GM23338 (cell line): ENCODE measurements around the gene CFAP74. TPM values are rescaled to one million over a fixed set of nuclear protein-coding genes. Genes with fewer than 3 reads are reported as not detected.

ENCODE experiments used
- ATAC-seq: fragments of 200-7000 bp; cut with Tn5 transposase; 3 replicates; pipeline ENCODE4 v1.9.1; 2020
- DNase-seq: peaks from one replicate; pipeline ENCODE4 v3.0.0-alpha.2; 2015; ENCODE audit warnings: low spot score
- H2AFZ ChIP-seq: fragments of 200-600 bp; sonication (generic); 2 replicates; pipeline ENCODE4 v1.8.0; 2016; ENCODE audit warnings: antibody characterized with exemption, mild to moderate bottlenecking, moderate library complexity
- H3F3A ChIP-seq: fragments of 200-600 bp; sonication (generic); replicated peaks from 2 replicates; pipeline ENCODE4 v1.8.0; 2017; ENCODE audit warnings: antibody characterized with exemption, mixed run types, low read depth
- H3K27ac ChIP-seq: fragments of 200-600 bp; sonication (generic); 2 replicates; pipeline ENCODE4 v1.6.1; 2016; ENCODE audit warnings: low read depth
- H3K27me3 ChIP-seq: fragments of 200-600 bp; sonication (generic); 2 replicates; pipeline ENCODE4 v1.8.0; 2016; ENCODE audit warnings: mild to moderate bottlenecking, mixed run types, moderate library complexity; ENCODE audit not compliant: insufficient read depth
- H3K36me3 ChIP-seq: fragments of 200-600 bp; sonication (generic); 2 replicates; pipeline ENCODE4 v1.8.0; 2016; ENCODE audit warnings: mild to moderate bottlenecking; ENCODE audit not compliant: insufficient read depth
- H3K4me1 ChIP-seq: fragments of 200-600 bp; sonication (generic); 2 replicates; pipeline ENCODE4 v1.8.0; 2016; ENCODE audit warnings: mild to moderate bottlenecking, moderate library complexity; ENCODE audit not compliant: insufficient read depth
- H3K4me2 ChIP-seq: fragments of 200-600 bp; sonication (generic); 2 replicates; pipeline ENCODE4 v1.7.1; 2017; ENCODE audit warnings: mixed run types
- H3K4me3 ChIP-seq: fragments of 200-600 bp; sonication (generic); 2 replicates; pipeline ENCODE4 v1.6.1; 2016; ENCODE audit warnings: mixed run types
- H3K79me2 ChIP-seq: fragments of 200-600 bp; sonication (generic); replicated peaks from 2 replicates; pipeline ENCODE4 v1.8.0; 2017; ENCODE audit warnings: mild to moderate bottlenecking; ENCODE audit not compliant: insufficient read depth
- H3K9me2 ChIP-seq: fragments of 200-600 bp; sonication (generic); 2 replicates; pipeline ENCODE4 v1.8.0; 2017; ENCODE audit not compliant: insufficient read depth
- H4K20me1 ChIP-seq: fragments of 200-600 bp; sonication (generic); replicated peaks from 2 replicates; pipeline ENCODE4 v1.8.0; 2017; ENCODE audit warnings: mild to moderate bottlenecking; ENCODE audit not compliant: insufficient read depth
- H3K27ac Mint-ChIP-seq: 2 replicates; pipeline ENCODE4 v1.8.0; 2020; ENCODE audit warnings: inconsistent platforms, mild to moderate bottlenecking, moderate library complexity, mixed read lengths
- H3K27me3 Mint-ChIP-seq: 3 replicates; pipeline ENCODE4 v1.8.0; 2022; ENCODE audit warnings: low read depth, mild to moderate bottlenecking, moderate library complexity, mixed read lengths, inconsistent platforms; ENCODE audit not compliant: insufficient read depth, poor library complexity
- H3K36me3 Mint-ChIP-seq: 3 replicates; pipeline ENCODE4 v1.8.0; 2021; ENCODE audit warnings: low read depth, mild to moderate bottlenecking, inconsistent platforms, moderate library complexity, mixed read lengths
- H3K4me1 Mint-ChIP-seq: 3 replicates; pipeline ENCODE4 v1.8.0; 2020; ENCODE audit warnings: mild to moderate bottlenecking, inconsistent platforms, mixed read lengths
- H3K4me3 Mint-ChIP-seq: 3 replicates; pipeline ENCODE4 v1.8.0; 2021; ENCODE audit warnings: moderate library complexity, mild to moderate bottlenecking, inconsistent platforms, mixed read lengths
- H3K9me3 Mint-ChIP-seq: 3 replicates; pipeline ENCODE4 v1.8.0; 2020; ENCODE audit warnings: moderate library complexity, mild to moderate bottlenecking, inconsistent platforms, mixed read lengths
- CREB1 ChIP-seq: fragments of 250-450 bp; sonication (Bioruptor Pico); IDR thresholded peaks from 2 replicates; pipeline ENCODE4 v1.5.0; 2020; ENCODE audit warnings: low read depth, mild to moderate bottlenecking, moderate library complexity
- EZH2 ChIP-seq: fragments of 200-600 bp; sonication (generic); IDR thresholded peaks from one replicate; pipeline ENCODE4 v1.8.0; 2017; ENCODE audit warnings: antibody characterized with exemption, mild to moderate bottlenecking, low read depth; ENCODE audit not compliant: unreplicated experiment
- JUNB ChIP-seq: IDR thresholded peaks from one replicate; pipeline ENCODE4 v1.6.1; 2016; ENCODE audit warnings: antibody characterized with exemption; ENCODE audit not compliant: unreplicated experiment
- NANOG ChIP-seq: IDR thresholded peaks from 2 replicates; pipeline ENCODE4 v1.6.1; 2016; ENCODE audit warnings: antibody characterized with exemption, borderline replicate concordance
- STAT1 ChIP-seq: IDR thresholded peaks from one replicate; pipeline ENCODE4 v1.6.1; 2016; ENCODE audit warnings: antibody characterized with exemption; ENCODE audit not compliant: unreplicated experiment
- ZNF114 ChIP-seq: fragments of 250-450 bp; sonication (Bioruptor Pico); IDR thresholded peaks from 2 replicates; pipeline ENCODE4 v1.5.0; 2020; ENCODE audit warnings: mild to moderate bottlenecking, moderate library complexity
- polyA plus RNA-seq: library from polyadenylated mRNA; unstranded; fragments of >200 nt; fragmentation: Nextera tagmentation; extraction: Ambion mirVana; gene quantifications from 2 replicates; pipeline ENCODE4 v1.2.1, GENCODE V29; 2016
- total RNA-seq: library from RNA; depleted of rRNA; stranded (reverse); fragments of >200 nt; shearing (Covaris generic); gene quantifications from 2 replicates; pipeline ENCODE4 v1.2.3, GENCODE V29; 2014
- TF ChIP-seq, protein P1 (sequence below): fragments of 250-450 bp; sonication (Bioruptor Pico); IDR thresholded peaks from 2 replicates; pipeline ENCODE4 v1.5.0; 2020; ENCODE audit warnings: mild to moderate bottlenecking, moderate library complexity
- TF ChIP-seq, protein P2 (sequence below), 2 experiments: fragments of 200-600 bp in 1 of 2; sonication (generic) in 1 of 2; conservative IDR thresholded peaks; 2 replicates each; pipeline versions ENCODE4 v1.5.1 to v1.6.1; 2016 to 2017; ENCODE audit warnings: antibody characterized with exemption in 2 of 2, low read depth in 2 of 2, mild to moderate bottlenecking in 2 of 2, moderate library complexity in 1 of 2

Gene CFAP74
- total and polyA plus RNA-seq, 2 experiments from 2014 or later = 0.21 TPM; not detected in 1

DNA sequence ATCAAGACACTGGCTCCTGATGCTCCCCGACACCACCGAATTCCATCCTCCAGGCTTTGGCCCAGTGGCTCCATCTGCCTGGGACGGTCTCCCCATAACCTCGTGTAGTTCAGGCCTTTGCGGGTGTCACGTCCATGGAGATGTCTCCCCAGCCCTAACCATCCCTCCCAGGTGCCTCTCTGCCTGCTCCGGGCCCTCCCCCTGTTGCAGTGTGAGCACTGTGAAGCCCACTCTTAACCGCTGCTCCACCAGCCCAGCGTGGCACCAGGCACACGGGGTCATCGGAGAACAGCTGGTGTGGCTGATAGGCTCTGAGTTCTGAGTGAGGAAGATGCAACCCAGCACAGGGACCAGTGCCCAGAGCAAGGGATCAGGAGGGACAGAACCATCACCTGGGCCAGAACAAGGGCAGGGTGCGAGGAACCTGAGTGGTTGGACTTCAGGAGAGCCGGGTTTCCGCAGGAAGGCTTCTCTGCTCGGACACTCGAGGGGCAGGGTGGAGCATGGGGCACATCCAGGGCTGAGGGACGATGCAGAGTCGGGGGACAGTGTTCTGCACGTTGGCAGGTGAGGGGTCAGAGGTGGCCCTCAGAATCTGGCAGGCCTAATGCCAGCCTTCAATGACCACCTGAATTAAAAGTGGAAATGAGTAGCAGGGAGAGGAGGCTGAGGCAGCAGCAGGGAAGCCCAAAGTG lies 110.1 kb downstream of the CFAP74 start (continued):
- TF ChIP-seq, protein P1, sequence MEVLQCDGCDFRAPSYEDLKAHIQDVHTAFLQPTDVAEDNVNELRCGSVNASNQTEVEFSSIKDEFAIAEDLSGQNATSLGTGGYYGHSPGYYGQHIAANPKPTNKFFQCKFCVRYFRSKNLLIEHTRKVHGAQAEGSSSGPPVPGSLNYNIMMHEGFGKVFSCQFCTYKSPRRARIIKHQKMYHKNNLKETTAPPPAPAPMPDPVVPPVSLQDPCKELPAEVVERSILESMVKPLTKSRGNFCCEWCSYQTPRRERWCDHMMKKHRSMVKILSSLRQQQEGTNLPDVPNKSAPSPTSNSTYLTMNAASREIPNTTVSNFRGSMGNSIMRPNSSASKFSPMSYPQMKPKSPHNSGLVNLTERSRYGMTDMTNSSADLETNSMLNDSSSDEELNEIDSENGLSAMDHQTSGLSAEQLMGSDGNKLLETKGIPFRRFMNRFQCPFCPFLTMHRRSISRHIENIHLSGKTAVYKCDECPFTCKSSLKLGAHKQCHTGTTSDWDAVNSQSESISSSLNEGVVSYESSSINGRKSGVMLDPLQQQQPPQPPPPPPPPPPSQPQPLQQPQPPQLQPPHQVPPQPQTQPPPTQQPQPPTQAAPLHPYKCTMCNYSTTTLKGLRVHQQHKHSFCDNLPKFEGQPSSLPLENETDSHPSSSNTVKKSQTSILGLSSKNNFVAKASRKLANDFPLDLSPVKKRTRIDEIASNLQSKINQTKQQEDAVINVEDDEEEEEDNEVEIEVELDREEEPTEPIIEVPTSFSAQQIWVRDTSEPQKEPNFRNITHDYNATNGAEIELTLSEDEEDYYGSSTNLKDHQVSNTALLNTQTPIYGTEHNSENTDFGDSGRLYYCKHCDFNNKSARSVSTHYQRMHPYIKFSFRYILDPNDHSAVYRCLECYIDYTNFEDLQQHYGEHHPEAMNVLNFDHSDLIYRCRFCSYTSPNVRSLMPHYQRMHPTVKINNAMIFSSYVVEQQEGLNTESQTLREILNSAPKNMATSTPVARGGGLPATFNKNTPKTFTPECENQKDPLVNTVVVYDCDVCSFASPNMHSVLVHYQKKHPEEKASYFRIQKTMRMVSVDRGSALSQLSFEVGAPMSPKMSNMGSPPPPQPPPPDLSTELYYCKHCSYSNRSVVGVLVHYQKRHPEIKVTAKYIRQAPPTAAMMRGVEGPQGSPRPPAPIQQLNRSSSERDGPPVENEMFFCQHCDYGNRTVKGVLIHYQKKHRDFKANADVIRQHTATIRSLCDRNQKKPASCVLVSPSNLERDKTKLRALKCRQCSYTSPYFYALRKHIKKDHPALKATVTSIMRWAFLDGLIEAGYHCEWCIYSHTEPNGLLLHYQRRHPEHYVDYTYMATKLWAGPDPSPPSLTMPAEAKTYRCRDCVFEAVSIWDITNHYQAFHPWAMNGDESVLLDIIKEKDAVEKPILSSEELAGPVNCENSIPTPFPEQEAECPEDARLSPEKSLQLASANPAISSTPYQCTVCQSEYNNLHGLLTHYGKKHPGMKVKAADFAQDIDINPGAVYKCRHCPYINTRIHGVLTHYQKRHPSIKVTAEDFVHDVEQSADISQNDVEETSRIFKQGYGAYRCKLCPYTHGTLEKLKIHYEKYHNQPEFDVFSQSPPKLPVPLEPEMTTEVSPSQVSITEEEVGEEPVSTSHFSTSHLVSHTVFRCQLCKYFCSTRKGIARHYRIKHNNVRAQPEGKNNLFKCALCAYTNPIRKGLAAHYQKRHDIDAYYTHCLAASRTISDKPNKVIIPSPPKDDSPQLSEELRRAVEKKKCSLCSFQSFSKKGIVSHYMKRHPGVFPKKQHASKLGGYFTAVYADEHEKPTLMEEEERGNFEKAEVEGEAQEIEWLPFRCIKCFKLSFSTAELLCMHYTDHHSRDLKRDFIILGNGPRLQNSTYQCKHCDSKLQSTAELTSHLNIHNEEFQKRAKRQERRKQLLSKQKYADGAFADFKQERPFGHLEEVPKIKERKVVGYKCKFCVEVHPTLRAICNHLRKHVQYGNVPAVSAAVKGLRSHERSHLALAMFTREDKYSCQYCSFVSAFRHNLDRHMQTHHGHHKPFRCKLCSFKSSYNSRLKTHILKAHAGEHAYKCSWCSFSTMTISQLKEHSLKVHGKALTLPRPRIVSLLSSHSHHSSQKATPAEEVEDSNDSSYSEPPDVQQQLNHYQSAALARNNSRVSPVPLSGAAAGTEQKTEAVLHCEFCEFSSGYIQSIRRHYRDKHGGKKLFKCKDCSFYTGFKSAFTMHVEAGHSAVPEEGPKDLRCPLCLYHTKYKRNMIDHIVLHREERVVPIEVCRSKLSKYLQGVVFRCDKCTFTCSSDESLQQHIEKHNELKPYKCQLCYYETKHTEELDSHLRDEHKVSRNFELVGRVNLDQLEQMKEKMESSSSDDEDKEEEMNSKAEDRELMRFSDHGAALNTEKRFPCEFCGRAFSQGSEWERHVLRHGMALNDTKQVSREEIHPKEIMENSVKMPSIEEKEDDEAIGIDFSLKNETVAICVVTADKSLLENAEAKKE (CRISPR knock-in tag) = no peak
- TF ChIP-seq EZH2 (no peak), JUNB (no peak), NANOG (no peak), ZNF114 (CRISPR knock-in tag) (no peak), STAT1 (no peak)

DNA sequence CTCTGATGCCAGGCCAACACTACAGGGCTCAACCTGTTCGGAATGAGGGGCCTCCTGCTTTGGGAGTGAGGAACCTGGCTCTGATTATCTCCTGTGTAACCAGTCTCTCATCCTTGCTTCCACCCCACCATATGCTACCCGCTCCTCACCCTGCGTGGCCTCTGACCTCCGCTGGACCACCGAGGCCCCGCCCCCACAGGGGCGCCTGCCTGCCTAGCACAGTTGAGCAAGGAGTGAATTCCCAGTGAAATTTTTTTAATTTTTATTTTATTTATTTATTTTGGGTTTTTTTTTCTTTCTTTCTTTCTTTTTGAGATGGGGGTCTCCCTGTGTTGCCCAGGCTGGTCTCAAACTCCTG lies 110.8 kb downstream of the CFAP74 start:
- Mint-ChIP-seq H3K4me3 (peak overlapping the region; percentile 73), H3K4me1 (peaks cover 47% of the 10 kb centered on the region), H3K9me3 (no peaks in the 10 kb centered on the region; the same call in 2 of the 3 replicates), H3K36me3 (peaks cover 3% of the 10 kb centered on the region; the same call in 1 of the 3 replicates), H3K27ac (no peak overlapping the region), H3K27me3 (peaks cover 13% of the 10 kb centered on the region)
- H3K4me1 ChIP-seq = peaks cover 28% of the 10 kb centered on the region
- H3K27me3 ChIP-seq = no peaks in the 10 kb centered on the region
- H3K4me3 ChIP-seq = no peak overlapping the region
- H3K27ac ChIP-seq = no peak overlapping the region
- peaks cover 15% of the 10 kb centered on the region for H4K20me1 ChIP-seq
- no peak overlapping the region for H3K4me2 ChIP-seq
- H3K36me3 ChIP-seq = no peaks in the 10 kb centered on the region
- peaks cover 34% of the 10 kb centered on the region for H3K79me2 ChIP-seq
- H3F3A ChIP-seq = peaks cover 16% of the 10 kb centered on the region
- no peak for DNase-seq
- no peak overlapping the region for H2AFZ ChIP-seq
- no peak for ATAC-seq
- no peaks in the 10 kb centered on the region for H3K9me2 ChIP-seq
- TF ChIP-seq CREB1 (CRISPR knock-in tag) (no peak), EZH2 (no peak)
- TF ChIP-seq, protein P1 (CRISPR knock-in tag) = no peak
- TF ChIP-seq, protein P2, sequence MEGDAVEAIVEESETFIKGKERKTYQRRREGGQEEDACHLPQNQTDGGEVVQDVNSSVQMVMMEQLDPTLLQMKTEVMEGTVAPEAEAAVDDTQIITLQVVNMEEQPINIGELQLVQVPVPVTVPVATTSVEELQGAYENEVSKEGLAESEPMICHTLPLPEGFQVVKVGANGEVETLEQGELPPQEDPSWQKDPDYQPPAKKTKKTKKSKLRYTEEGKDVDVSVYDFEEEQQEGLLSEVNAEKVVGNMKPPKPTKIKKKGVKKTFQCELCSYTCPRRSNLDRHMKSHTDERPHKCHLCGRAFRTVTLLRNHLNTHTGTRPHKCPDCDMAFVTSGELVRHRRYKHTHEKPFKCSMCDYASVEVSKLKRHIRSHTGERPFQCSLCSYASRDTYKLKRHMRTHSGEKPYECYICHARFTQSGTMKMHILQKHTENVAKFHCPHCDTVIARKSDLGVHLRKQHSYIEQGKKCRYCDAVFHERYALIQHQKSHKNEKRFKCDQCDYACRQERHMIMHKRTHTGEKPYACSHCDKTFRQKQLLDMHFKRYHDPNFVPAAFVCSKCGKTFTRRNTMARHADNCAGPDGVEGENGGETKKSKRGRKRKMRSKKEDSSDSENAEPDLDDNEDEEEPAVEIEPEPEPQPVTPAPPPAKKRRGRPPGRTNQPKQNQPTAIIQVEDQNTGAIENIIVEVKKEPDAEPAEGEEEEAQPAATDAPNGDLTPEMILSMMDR (conservative IDR thresholded peaks at IDR 0.05; ENCODE audit: low read depth in 2 of 2) = no peak
